Stomach (tissue), 4 donors: ENCODE measurements around the gene ERC1.

Source experiments
- POLR2A ChIP-seq, 4 donors: fragments of 450-650 bp; IDR thresholded peaks; one replicate each; pipeline ENCODE4 v1.6.1; 2016; ENCODE audit warnings: antibody characterized with exemption in 4 of 4, control low read depth in 2 of 4, mild to moderate bottlenecking in 1 of 4, moderate library complexity in 1 of 4
- POLR2AphosphoS5 ChIP-seq, 3 donors: sonication (generic); formaldehyde crosslinking; IDR thresholded peaks; one replicate each; pipeline ENCODE4 v1.6.1; 2016; ENCODE audit warnings: antibody characterized with exemption in 3 of 3
- TF ChIP-seq, protein P1 (sequence below), 7 experiments: fragments of 450-650 bp in 4 of 7; fragments of 200-600 bp in 3 of 7; sonication (generic) in 3 of 7; IDR thresholded peaks; one replicate each; pipeline ENCODE4 v1.5.1; 2016 to 2019; ENCODE audit warnings: antibody characterized with exemption in 7 of 7, control low read depth in 2 of 7, mild to moderate bottlenecking in 1 of 7

DNA sequence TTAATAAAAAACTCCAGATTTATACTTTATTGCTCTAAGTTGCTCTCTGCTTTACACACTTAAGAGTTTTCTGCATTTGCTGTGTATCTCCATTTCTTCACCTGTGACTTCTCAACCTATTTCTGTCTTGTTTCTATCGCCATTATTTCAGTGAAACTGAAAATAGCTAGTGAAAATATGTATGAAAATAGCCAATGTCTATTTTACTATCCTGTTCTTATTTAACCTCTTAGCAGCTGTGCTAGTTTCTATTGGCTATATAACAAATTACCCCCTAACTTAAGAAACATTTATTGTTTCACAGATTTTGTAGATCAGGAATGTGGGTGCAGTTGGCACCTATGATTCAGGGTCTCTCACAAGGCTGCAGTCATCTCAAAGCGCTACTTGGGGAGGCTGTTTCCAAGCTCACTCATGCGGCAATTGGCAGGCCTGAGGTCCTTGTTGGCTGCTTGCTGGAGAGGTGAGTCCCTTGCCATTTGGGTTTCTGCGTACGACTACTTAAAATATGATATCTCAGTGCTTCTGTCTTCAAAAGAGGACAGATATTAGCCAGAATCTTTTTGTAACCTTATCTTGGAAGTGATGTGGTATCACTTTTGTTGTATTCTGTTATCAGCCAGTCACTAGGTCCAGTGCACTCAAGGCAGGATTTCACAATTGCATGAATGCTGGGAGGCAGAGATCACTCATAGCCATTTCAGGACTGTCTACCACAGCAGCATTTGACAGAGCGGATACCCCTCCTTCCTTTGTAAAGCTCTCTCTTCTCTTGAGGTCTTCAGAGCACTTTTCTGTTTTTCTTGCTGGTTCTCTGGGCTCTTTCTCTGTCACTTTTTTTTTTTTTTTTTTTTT, 7.2 kb downstream of the ERC1 start:
- no peak for TF ChIP-seq POLR2AphosphoS5 (IDR thresholded peaks at IDR 0.05)
- TF ChIP-seq, protein P1, sequence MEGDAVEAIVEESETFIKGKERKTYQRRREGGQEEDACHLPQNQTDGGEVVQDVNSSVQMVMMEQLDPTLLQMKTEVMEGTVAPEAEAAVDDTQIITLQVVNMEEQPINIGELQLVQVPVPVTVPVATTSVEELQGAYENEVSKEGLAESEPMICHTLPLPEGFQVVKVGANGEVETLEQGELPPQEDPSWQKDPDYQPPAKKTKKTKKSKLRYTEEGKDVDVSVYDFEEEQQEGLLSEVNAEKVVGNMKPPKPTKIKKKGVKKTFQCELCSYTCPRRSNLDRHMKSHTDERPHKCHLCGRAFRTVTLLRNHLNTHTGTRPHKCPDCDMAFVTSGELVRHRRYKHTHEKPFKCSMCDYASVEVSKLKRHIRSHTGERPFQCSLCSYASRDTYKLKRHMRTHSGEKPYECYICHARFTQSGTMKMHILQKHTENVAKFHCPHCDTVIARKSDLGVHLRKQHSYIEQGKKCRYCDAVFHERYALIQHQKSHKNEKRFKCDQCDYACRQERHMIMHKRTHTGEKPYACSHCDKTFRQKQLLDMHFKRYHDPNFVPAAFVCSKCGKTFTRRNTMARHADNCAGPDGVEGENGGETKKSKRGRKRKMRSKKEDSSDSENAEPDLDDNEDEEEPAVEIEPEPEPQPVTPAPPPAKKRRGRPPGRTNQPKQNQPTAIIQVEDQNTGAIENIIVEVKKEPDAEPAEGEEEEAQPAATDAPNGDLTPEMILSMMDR (IDR thresholded peaks at IDR 0.05) = no peak
- TF ChIP-seq POLR2A (IDR thresholded peaks at IDR 0.05) = no peak
